Measurements from ENCODE around the gene DNAJC1.

Gene DNAJC1

DNA sequence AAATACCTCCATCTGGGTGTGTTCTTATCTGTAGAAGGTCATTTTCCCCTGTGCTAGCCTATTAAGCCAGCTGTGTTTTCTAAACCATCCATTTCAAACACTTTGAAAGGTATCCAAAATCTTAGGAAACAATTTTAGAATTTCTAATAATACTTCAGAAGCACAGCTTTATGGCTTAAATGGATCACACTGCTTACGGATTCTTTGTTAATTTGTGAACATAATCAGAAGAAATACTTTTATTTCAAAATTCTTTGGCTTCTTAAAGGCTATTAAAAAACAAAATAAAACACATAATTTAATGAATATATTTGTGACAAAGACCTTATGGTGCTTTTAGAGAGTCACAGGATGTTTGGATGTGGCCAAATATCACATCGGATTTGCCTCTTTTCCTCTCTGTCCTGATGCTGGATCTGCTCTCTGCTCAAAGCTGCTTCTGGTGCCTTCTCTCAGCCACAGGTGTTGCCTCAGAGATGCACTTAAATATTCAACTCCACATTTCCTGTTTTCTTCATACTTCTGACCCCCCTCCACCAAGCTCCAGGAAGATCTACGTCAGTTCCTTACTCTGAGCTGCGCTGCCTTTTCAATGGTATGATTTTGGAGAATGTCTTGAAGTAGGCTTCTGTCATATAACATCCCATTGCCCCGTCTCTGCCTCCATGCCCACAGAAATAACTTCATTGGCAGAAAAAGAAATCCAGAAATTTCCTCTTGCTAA, 238.9 kb downstream of the DNAJC1 start:
- Histone ChIP-seq H3K27me3 (ENCODE audit: control insufficient read depth in 1 of 2, insufficient read depth in 2 of 2, low read length in 2 of 2) (no peaks in the 10 kb centered on the region), H3K4me1 (ENCODE audit: control insufficient read depth, insufficient read depth, low read length) (no peaks in the 10 kb centered on the region)

DNA sequence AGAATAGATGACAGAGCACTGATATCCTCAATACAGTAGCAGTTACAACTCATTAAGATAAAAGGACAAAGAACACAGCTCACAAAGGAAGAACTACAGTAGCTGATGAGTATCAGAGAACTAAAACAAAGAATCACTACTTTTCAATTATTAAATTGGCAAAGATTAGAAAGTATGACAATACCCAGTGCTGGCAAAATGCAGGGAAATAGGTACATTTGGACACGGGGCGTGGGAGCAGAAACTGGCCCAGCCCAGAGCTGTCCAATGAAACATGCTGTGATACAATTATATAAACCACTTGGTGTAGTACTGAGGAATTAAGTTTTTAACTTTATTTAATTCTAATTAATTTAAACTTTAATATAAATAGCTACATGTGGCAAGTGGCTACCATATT, 243.2 kb downstream of the DNAJC1 start:
- no peaks in the 10 kb centered on the region for H3K9me3 ChIP-seq (ENCODE audit: control insufficient read depth in 2 of 2, low read length in 2 of 2)
- no peaks in the 10 kb centered on the region for H3K27me3 ChIP-seq (ENCODE audit: control insufficient read depth in 1 of 2, insufficient read depth in 2 of 2, low read length in 2 of 2)
- H3K27ac ChIP-seq (ENCODE audit: low read length) = no peak overlapping the region
- no peaks in the 10 kb centered on the region for H3K4me1 ChIP-seq (ENCODE audit: control insufficient read depth, insufficient read depth, low read length)
- H3K9ac ChIP-seq (ENCODE audit: low read length in 2 of 2) = no peak overlapping the region
- no peak overlapping the region for H3K4me3 ChIP-seq (ENCODE audit: low read length in 2 of 2)
- peaks cover 3 to 12% of the 10 kb centered on the region in 2 donors for H3K36me3 ChIP-seq (ENCODE audit: control insufficient read depth in 2 of 2, insufficient read depth in 2 of 2, low read length in 2 of 2)

More for the DNA sequence above, 238.9 kb downstream of the DNAJC1 start:
- Histone ChIP-seq H3K36me3 (ENCODE audit: control insufficient read depth in 2 of 2, insufficient read depth in 2 of 2, low read length in 2 of 2) (no peaks in the 10 kb centered on the region), H3K9ac (ENCODE audit: low read length in 2 of 2) (no peak overlapping the region), H3K4me3 (ENCODE audit: low read length in 2 of 2) (no peak overlapping the region), H3K9me3 (ENCODE audit: control insufficient read depth in 2 of 2, low read length in 2 of 2) (no peaks in the 10 kb centered on the region), H3K27ac (ENCODE audit: low read length) (no peak overlapping the region)

DNA sequence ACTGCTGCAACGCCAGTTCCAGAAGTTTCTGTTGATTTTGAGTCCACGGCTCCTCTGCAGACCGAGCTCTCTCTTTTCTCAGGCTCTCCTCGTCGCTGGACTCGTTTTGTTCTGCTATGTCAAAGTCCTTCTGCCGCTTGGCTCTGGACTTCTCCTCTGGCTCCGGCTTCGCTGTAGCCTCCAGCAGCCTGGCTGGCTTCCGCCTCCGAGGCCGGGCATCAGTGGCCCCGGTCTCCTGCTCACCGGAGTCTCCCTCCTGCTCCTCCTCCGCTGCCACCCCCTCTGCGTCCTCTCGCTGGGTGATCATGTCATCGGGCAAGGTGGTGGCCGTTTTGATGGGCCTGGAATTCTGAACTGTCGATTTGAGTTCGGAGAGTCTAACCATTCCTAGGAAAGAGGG, 244.3 kb downstream of the DNAJC1 start:
- no peak overlapping the region for H3K27ac ChIP-seq (ENCODE audit: low read length)
- H3K9ac ChIP-seq (ENCODE audit: low read length in 2 of 2) = no peak overlapping the region
- H3K36me3 ChIP-seq (ENCODE audit: control insufficient read depth in 2 of 2, insufficient read depth in 2 of 2, low read length in 2 of 2) = peaks cover 3 to 16% of the 10 kb centered on the region in 2 donors
- H3K27me3 ChIP-seq (ENCODE audit: control insufficient read depth in 1 of 2, insufficient read depth in 2 of 2, low read length in 2 of 2) = no peaks in the 10 kb centered on the region
- no peaks in the 10 kb centered on the region for H3K4me1 ChIP-seq (ENCODE audit: control insufficient read depth, insufficient read depth, low read length)
- no peak overlapping the region for H3K4me3 ChIP-seq (ENCODE audit: low read length in 2 of 2)
- no peaks in the 10 kb centered on the region for H3K9me3 ChIP-seq (ENCODE audit: control insufficient read depth in 2 of 2, low read length in 2 of 2)

DNA sequence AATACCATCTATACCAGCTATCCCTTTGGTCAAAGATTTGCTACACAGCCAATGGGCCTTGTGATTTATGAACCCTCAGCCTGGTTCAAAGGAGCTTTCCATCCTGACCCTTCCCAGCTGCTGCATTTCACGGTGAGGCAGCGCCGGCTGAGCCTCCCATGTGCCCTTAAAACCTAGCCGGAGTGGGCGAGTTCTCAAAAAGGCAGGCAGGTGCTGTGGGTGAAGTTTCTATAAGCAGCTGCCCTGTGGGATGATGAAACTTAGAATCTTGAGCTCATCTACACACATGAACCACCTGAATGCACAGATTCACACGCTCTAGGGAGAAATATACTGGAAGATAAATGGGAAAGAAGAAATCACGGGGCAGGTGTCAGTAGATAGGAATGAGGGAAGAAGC, 244.8 kb downstream of the DNAJC1 start:
- no peak overlapping the region for H3K27ac ChIP-seq (ENCODE audit: low read length)
- H3K4me3 ChIP-seq (ENCODE audit: low read length in 2 of 2) = no peak overlapping the region
- no peaks in the 10 kb centered on the region for H3K4me1 ChIP-seq (ENCODE audit: control insufficient read depth, insufficient read depth, low read length)
- H3K9ac ChIP-seq (ENCODE audit: low read length in 2 of 2) = no peak overlapping the region
- H3K9me3 ChIP-seq (ENCODE audit: control insufficient read depth in 2 of 2, low read length in 2 of 2) = no peaks in the 10 kb centered on the region
- no peaks in the 10 kb centered on the region for H3K27me3 ChIP-seq (ENCODE audit: control insufficient read depth in 1 of 2, insufficient read depth in 2 of 2, low read length in 2 of 2)
- peaks cover 3 to 16% of the 10 kb centered on the region in 2 donors for H3K36me3 ChIP-seq (ENCODE audit: control insufficient read depth in 2 of 2, insufficient read depth in 2 of 2, low read length in 2 of 2)

DNA sequence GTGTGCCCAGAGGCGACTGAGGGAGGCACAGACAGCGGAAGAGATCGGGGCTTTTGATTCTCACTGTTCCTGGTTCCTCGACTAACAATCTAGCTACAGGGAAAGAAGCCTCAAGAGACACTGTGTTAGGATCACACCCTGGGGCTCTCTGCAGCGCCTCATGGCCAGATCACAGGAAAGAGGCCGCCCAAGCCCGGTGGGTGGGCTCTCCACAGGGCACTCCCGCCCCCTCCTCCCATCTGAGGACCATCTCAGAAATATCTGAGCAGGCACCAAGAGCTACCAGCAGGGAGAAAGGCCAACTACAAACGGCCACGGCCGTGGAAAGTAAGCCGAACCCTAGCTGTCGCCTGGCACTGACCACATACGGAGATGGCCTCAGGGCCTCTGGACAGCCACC, 245.3 kb downstream of the DNAJC1 start:
- H3K9me3 ChIP-seq (ENCODE audit: control insufficient read depth in 2 of 2, low read length in 2 of 2) = no peaks in the 10 kb centered on the region
- no peaks in the 10 kb centered on the region for H3K27me3 ChIP-seq (ENCODE audit: control insufficient read depth in 1 of 2, insufficient read depth in 2 of 2, low read length in 2 of 2)
- no peak overlapping the region for H3K27ac ChIP-seq (ENCODE audit: low read length)
- H3K4me1 ChIP-seq (ENCODE audit: control insufficient read depth, insufficient read depth, low read length) = no peaks in the 10 kb centered on the region
- no peak overlapping the region for H3K9ac ChIP-seq (ENCODE audit: low read length in 2 of 2)
- H3K4me3 ChIP-seq (ENCODE audit: low read length in 2 of 2) = no peak overlapping the region
- H3K36me3 ChIP-seq (ENCODE audit: control insufficient read depth in 2 of 2, insufficient read depth in 2 of 2, low read length in 2 of 2) = peaks cover 3 to 16% of the 10 kb centered on the region in 2 donors

DNA sequence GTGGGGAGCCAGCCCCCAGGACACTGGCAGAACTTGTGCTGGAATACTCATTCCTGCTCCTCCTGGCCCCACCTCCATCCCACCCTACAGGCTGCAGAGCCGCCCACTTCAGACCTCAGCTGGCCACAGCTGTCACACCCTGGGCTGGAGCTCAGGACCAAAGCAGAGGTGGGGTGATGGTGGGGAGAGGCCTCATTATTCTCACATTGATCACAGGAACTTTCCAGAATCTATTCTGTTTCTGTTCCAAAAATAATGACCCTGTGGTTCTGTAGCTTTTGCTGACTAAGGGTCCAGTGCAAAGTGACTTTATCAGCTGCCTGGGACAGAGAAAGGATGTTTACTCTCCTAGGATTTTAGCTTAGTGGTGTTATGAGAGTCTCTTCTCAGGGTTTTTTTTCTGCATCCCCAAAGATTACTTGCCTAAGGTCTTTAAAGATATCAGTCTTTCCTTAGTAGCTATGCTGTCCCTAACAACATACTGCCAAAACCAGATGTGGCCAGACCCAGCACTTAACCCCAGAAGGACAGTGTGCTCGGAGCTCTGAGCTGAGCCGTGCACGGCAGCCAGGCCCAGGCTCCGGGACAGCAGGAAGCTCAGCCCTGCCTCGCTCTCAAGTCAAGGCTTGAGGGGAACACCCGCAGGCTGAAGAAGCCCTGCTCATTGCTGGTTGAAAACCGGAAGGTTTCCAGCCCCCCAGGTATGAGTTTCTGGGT, 246.2 kb downstream of the DNAJC1 start:
- Histone ChIP-seq H3K4me3 (ENCODE audit: low read length in 2 of 2) (no peak overlapping the region), H3K9me3 (ENCODE audit: control insufficient read depth in 2 of 2, low read length in 2 of 2) (no peaks in the 10 kb centered on the region), H3K36me3 (ENCODE audit: control insufficient read depth in 2 of 2, insufficient read depth in 2 of 2, low read length in 2 of 2) (peaks cover 3 to 16% of the 10 kb centered on the region in 2 donors), H3K4me1 (ENCODE audit: control insufficient read depth, insufficient read depth, low read length) (no peaks in the 10 kb centered on the region), H3K27ac (ENCODE audit: low read length) (no peak overlapping the region), H3K27me3 (ENCODE audit: control insufficient read depth in 1 of 2, insufficient read depth in 2 of 2, low read length in 2 of 2) (no peaks in the 10 kb centered on the region), H3K9ac (ENCODE audit: low read length in 2 of 2) (no peak overlapping the region)

DNA sequence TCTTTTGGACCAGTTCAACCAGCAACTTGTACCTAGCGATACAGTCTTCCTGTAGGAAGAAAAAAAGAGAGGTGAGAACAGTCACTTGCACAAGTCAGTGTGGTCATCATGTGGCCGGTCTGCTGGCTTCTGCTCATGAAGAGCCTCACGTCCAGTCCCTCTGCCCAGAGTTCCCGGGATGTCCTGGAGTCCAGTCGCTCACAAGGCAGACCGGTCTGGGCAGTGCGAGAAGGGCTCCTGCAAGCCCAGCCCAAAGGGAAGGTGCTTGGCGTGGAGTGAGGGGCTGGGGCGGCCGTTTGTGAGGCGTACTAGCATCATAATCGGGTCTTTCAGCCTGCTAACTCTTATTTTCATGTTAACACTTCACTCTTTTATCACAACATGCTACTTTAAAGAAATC, 246.8 kb downstream of the DNAJC1 start:
- Histone ChIP-seq H3K9ac (ENCODE audit: low read length in 2 of 2) (no peak overlapping the region), H3K4me1 (ENCODE audit: control insufficient read depth, insufficient read depth, low read length) (no peaks in the 10 kb centered on the region), H3K4me3 (ENCODE audit: low read length in 2 of 2) (no peak overlapping the region), H3K27me3 (ENCODE audit: control insufficient read depth in 1 of 2, insufficient read depth in 2 of 2, low read length in 2 of 2) (no peaks in the 10 kb centered on the region), H3K9me3 (ENCODE audit: control insufficient read depth in 2 of 2, low read length in 2 of 2) (no peaks in the 10 kb centered on the region), H3K27ac (ENCODE audit: low read length) (no peak overlapping the region), H3K36me3 (ENCODE audit: control insufficient read depth in 2 of 2, insufficient read depth in 2 of 2, low read length in 2 of 2) (peaks cover 3 to 16% of the 10 kb centered on the region in 2 donors)

DNA sequence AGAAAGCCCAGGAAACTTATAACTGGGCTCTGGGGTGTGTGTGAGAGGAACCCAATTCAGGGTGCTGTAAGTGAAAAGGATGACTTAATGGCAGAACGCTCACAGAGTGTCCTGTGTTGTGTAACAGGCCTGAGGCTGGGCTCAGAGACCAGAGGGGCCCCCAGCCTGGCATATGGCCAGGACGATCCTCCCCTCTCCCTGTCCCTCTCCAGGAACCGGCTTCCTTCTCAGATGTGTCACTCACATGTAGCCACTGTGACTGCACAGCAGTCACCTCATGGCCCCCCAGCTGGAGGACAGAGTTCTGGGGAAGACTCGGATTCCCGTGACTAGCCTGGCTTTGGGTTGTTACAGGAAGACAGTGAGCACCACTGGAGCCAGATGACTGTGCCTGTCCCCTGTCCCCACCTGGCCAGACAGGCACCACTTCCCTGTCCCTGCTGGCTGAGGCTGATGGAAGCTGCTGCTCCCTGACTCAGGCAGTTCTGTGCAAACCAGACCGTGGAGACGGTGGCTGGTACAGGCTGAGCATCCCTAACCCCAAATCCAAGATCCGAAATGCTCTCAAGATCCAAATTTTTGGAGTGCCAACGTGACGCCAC, 249.0 kb downstream of the DNAJC1 start:
- no peak overlapping the region for H3K27ac ChIP-seq (ENCODE audit: low read length)
- no peaks in the 10 kb centered on the region for H3K9me3 ChIP-seq (ENCODE audit: control insufficient read depth in 2 of 2, low read length in 2 of 2)
- no peaks in the 10 kb centered on the region for H3K27me3 ChIP-seq (ENCODE audit: control insufficient read depth in 1 of 2, insufficient read depth in 2 of 2, low read length in 2 of 2)
- no peak overlapping the region for H3K4me3 ChIP-seq (ENCODE audit: low read length in 2 of 2)
- H3K9ac ChIP-seq (ENCODE audit: low read length in 2 of 2) = no peak overlapping the region
- H3K36me3 ChIP-seq (ENCODE audit: control insufficient read depth in 2 of 2, insufficient read depth in 2 of 2, low read length in 2 of 2) = peaks cover 3 to 16% of the 10 kb centered on the region in 2 donors
- H3K4me1 ChIP-seq (ENCODE audit: control insufficient read depth, insufficient read depth, low read length) = no peaks in the 10 kb centered on the region

DNA sequence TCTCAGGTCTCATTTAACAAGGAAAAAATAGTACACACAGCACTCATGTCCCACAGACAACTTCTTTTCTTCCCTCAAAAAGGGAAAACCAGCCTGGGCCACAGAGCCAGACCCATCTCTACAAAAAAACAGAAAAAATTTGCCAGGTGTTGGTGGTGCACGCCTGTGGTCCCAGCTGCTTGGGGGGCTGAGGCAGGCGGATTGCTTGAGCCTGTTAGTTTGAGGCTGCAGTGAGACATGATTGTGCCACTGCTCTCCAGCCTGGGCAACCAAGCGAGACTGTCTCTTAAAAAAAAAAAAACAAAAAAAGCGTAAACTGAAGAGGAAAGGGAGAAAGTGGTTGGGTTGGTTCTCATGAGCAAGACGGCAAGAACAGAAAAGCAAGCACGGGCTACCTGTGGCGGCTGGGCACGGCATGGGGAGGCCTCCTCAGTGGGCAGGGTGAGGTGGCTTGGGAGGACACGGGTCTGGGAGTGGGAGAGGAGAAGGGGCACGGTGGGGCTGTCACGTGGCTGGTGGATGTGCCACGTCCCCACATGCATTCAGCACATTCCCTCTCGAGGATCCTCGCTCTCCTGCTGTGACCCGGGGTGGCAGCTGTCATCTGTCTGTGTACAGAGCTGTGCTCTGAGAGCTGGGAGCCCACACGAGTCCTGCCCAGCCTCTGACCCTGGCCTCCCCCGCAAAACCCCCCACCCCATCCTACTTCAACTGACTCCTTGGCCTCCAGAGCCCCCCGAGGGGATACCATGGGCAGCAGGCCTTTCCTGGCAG, 249.8 kb downstream of the DNAJC1 start:
- Histone ChIP-seq H3K4me3 (ENCODE audit: low read length in 2 of 2) (no peak overlapping the region), H3K36me3 (ENCODE audit: control insufficient read depth in 2 of 2, insufficient read depth in 2 of 2, low read length in 2 of 2) (peaks cover 3 to 12% of the 10 kb centered on the region in 2 donors), H3K9me3 (ENCODE audit: control insufficient read depth in 2 of 2, low read length in 2 of 2) (no peaks in the 10 kb centered on the region), H3K27ac (ENCODE audit: low read length) (no peak overlapping the region), H3K4me1 (ENCODE audit: control insufficient read depth, insufficient read depth, low read length) (no peaks in the 10 kb centered on the region), H3K9ac (ENCODE audit: low read length in 2 of 2) (no peak overlapping the region), H3K27me3 (ENCODE audit: control insufficient read depth in 1 of 2, insufficient read depth in 2 of 2, low read length in 2 of 2) (no peaks in the 10 kb centered on the region)
